HG02759 (cell line): ENCODE measurements around the gene AMHR2.

ENCODE experiments used
- ATAC-seq: cut with Tn5 transposase; IDR thresholded peaks from one replicate; pipeline ENCODE4 v1.9.1; 2021; ENCODE audit warnings: mild to moderate bottlenecking, moderate library complexity; ENCODE audit not compliant: unreplicated experiment

AMHR2 gene

DNA sequence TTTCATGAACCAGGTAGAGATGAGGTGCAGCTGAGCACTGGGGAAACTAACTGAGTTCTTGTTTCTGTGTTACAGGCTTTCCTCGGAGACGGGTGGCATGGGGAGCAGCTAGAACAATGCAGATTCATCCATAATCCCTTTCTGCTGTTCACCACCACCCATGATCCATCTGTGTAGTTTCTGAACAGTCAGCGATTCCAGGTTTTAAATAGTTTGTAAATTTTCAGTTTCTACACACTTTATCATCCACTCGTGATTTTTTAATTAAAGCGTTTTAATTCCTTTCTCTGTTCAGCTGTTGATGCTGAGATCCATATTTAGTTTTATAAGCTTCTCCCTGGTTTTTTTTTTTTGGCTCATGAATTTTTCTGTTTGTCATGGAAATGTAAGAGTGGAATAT is 55.7 kb downstream of the AMHR2 start:
- no peak for ATAC-seq

DNA sequence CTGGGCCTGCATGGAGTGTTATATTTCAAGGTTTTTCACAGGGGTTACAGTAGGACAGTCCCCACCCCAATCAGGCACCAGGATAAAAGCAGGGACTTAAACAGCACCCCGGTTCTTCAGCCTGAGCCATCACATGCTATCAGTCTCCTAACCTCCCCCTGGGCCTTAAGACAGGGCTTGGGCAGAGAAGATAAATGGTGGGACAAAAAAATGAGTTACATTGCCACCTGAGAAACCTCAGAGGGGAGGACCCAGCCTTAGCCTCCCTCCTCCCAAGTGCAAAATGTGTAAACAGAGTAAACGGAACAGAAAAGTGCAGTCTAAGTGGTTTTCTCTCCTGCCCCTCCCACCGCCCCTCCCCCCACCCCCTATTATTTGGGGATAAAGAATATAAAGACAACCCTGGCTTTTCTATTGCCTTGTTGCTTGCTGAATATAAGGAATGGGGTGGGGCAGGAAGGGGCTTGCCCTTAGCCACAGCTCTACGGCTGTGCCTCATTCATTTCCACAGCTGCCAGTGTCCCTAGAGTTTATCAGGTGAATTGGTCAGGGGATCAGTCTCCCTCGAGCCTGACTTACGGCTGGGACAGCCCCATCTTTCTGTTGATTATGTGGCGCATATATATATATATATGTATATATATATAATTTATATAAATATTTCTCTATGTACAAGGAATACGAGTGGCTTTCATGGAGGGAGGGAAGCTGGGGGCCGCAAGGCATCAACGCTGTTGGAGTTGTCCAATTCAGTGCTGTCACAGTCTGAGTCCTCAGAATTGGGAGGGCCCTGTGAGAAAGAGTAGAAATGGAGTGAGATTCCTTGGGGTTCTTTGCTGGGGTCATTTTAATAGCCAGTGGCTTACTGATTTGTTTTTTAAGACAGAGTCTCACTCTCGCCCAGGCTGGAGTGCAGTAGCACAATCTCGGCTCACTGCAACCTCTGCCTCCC is 57.1 kb downstream of the AMHR2 start:
- no peak for ATAC-seq
